Neural cell (in vitro differentiated cells): ENCODE results near the gene GPSM3.

ENCODE experiments used
- EP300 ChIP-seq: fragments of 450-650 bp; conservative IDR thresholded peaks from 2 replicates; pipeline ENCODE4 v1.6.1; 2014; ENCODE audit warnings: antibody characterized with exemption, mild to moderate bottlenecking, moderate library complexity; ENCODE audit not compliant: poor library complexity, severe bottlenecking
- EZH2 ChIP-seq: fragments of 200-600, 300-800 bp; shearing (Covaris generic), sonication (generic); IDR thresholded peaks from 2 replicates; pipeline ENCODE4 v1.6.1; 2014; ENCODE audit warnings: antibody characterized with exemption, low read length, borderline replicate concordance, mild to moderate bottlenecking; ENCODE audit not compliant: insufficient read depth, poor library complexity, severe bottlenecking
- POLR2AphosphoS5 ChIP-seq: IDR thresholded peaks from 2 replicates; pipeline ENCODE4 v1.6.1; 2012
- RAD21 ChIP-seq: fragments of 450-650 bp; conservative IDR thresholded peaks from 2 replicates; pipeline ENCODE4 v1.6.1; 2014; ENCODE audit warnings: antibody characterized with exemption, mild to moderate bottlenecking, moderate library complexity
- SMC3 ChIP-seq: fragments of 450-650 bp; conservative IDR thresholded peaks from 2 replicates; pipeline ENCODE4 v1.6.1; 2014; ENCODE audit warnings: antibody characterized with exemption, mild to moderate bottlenecking, moderate library complexity; ENCODE audit not compliant: poor library complexity
- TAF1 ChIP-seq: IDR thresholded peaks from 2 replicates; pipeline ENCODE4 v1.6.1; 2012; ENCODE audit warnings: low read depth
- TF ChIP-seq, protein P1 (sequence below): fragments of 450-650 bp; IDR thresholded peaks from 2 replicates; pipeline ENCODE4 v1.5.1; 2014; ENCODE audit warnings: antibody characterized with exemption, mild to moderate bottlenecking, moderate library complexity; ENCODE audit not compliant: poor library complexity, severe bottlenecking
- TF ChIP-seq, protein P2 (sequence below): IDR thresholded peaks from 2 replicates; pipeline ENCODE4 v1.6.1; 2012; ENCODE audit warnings: borderline replicate concordance

DNA sequence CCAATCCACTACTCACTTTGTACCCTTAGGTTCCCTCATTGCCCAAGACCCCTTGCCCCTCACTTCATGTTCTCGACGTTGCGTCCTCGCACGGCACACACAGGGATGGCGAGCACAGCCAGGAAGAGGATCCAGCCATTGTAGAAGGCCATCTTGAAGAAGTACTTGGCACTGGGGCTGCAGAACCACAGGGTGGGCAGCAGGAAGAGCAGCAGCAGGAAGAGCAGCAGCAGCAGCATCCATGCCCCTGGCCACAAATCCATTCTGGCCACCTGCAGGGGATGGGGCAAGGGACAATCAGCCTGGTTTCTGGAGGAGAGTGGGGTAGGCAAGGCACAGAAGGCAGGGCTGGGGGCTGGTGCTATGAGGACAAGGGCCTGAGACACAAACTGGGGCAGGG, 21.2 kb downstream of the GPSM3 start:
- TF ChIP-seq, protein P1, sequence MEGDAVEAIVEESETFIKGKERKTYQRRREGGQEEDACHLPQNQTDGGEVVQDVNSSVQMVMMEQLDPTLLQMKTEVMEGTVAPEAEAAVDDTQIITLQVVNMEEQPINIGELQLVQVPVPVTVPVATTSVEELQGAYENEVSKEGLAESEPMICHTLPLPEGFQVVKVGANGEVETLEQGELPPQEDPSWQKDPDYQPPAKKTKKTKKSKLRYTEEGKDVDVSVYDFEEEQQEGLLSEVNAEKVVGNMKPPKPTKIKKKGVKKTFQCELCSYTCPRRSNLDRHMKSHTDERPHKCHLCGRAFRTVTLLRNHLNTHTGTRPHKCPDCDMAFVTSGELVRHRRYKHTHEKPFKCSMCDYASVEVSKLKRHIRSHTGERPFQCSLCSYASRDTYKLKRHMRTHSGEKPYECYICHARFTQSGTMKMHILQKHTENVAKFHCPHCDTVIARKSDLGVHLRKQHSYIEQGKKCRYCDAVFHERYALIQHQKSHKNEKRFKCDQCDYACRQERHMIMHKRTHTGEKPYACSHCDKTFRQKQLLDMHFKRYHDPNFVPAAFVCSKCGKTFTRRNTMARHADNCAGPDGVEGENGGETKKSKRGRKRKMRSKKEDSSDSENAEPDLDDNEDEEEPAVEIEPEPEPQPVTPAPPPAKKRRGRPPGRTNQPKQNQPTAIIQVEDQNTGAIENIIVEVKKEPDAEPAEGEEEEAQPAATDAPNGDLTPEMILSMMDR, result no peak
- TF ChIP-seq TAF1 (no peak), POLR2AphosphoS5 (no peak), SMC3 (no peak), RAD21 (no peak), EZH2 (no peak), EP300 (no peak)
- TF ChIP-seq, protein P2, sequence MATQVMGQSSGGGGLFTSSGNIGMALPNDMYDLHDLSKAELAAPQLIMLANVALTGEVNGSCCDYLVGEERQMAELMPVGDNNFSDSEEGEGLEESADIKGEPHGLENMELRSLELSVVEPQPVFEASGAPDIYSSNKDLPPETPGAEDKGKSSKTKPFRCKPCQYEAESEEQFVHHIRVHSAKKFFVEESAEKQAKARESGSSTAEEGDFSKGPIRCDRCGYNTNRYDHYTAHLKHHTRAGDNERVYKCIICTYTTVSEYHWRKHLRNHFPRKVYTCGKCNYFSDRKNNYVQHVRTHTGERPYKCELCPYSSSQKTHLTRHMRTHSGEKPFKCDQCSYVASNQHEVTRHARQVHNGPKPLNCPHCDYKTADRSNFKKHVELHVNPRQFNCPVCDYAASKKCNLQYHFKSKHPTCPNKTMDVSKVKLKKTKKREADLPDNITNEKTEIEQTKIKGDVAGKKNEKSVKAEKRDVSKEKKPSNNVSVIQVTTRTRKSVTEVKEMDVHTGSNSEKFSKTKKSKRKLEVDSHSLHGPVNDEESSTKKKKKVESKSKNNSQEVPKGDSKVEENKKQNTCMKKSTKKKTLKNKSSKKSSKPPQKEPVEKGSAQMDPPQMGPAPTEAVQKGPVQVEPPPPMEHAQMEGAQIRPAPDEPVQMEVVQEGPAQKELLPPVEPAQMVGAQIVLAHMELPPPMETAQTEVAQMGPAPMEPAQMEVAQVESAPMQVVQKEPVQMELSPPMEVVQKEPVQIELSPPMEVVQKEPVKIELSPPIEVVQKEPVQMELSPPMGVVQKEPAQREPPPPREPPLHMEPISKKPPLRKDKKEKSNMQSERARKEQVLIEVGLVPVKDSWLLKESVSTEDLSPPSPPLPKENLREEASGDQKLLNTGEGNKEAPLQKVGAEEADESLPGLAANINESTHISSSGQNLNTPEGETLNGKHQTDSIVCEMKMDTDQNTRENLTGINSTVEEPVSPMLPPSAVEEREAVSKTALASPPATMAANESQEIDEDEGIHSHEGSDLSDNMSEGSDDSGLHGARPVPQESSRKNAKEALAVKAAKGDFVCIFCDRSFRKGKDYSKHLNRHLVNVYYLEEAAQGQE, result no peak
